Cardiac muscle cell (in vitro differentiated cells and primary cell): ENCODE results near the gene WDFY4. TPM values are rescaled to one million over a fixed set of nuclear protein-coding genes. Genes with fewer than 3 reads are reported as not detected.

Experiments
- DNase-seq, 2 donors: peaks; one replicate each; pipeline versions ENCODE4 v3.0.0 to v3.0.0-alpha.2; 2010 to 2017; ENCODE audit warnings: low read depth in 1 of 2, low spot score in 1 of 2
- H3K27ac ChIP-seq: fragments of 200-600 bp; sonication (generic); 2 replicates; pipeline ENCODE4 v1.5.1; 2016
- H3K27me3 ChIP-seq: fragments of 200-600 bp; sonication (generic); 2 replicates; pipeline ENCODE4 v1.6.0; 2016; ENCODE audit warnings: control low read depth
- H3K36me3 ChIP-seq: fragments of 200-600 bp; sonication (generic); 2 replicates; pipeline ENCODE4 v1.5.1; 2016; ENCODE audit warnings: control low read depth
- H3K4me1 ChIP-seq: fragments of 200-600 bp; sonication (generic); 2 replicates; pipeline ENCODE4 v1.8.1; 2017; ENCODE audit warnings: low read depth, mild to moderate bottlenecking, mixed run types
- H3K4me3 ChIP-seq: fragments of 200-600 bp; sonication (generic); 2 replicates; pipeline ENCODE4 v1.5.1; 2016; ENCODE audit warnings: mild to moderate bottlenecking
- H3K9me3 ChIP-seq: fragments of 200-600 bp; sonication (generic); 2 replicates; pipeline ENCODE4 v1.5.1; 2017; ENCODE audit warnings: low read depth, mild to moderate bottlenecking, control low read depth
- polyA plus RNA-seq: library from polyadenylated mRNA; unstranded; fragments of >200 nt; fragmentation: Nextera tagmentation; extraction: Ambion mirVana; gene quantifications from 2 replicates; pipeline ENCODE4 v1.2.1, GENCODE V29; 2016
- total RNA-seq: library from RNA; depleted of rRNA; stranded (reverse); fragments of >200 nt; gene quantifications from 2 replicates; pipeline ENCODE4 v1.2.3, GENCODE V29; 2016
- TF ChIP-seq, protein P1 (sequence below): IDR thresholded peaks from 2 replicates; pipeline ENCODE4 v1.5.1; 2012; ENCODE audit warnings: low read depth, mild to moderate bottlenecking, low read length

WDFY4 gene
- total and polyA plus RNA-seq, 2 experiments from 2014 or later: not detected

- no peaks in the 10 kb centered on the region for H3K9me3 ChIP-seq
- no peak overlapping the region for H3K4me3 ChIP-seq
- H3K36me3 ChIP-seq: no peaks in the 10 kb centered on the region
- TF ChIP-seq, protein P1, sequence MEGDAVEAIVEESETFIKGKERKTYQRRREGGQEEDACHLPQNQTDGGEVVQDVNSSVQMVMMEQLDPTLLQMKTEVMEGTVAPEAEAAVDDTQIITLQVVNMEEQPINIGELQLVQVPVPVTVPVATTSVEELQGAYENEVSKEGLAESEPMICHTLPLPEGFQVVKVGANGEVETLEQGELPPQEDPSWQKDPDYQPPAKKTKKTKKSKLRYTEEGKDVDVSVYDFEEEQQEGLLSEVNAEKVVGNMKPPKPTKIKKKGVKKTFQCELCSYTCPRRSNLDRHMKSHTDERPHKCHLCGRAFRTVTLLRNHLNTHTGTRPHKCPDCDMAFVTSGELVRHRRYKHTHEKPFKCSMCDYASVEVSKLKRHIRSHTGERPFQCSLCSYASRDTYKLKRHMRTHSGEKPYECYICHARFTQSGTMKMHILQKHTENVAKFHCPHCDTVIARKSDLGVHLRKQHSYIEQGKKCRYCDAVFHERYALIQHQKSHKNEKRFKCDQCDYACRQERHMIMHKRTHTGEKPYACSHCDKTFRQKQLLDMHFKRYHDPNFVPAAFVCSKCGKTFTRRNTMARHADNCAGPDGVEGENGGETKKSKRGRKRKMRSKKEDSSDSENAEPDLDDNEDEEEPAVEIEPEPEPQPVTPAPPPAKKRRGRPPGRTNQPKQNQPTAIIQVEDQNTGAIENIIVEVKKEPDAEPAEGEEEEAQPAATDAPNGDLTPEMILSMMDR: no peak
- no peak for DNase-seq
- H3K27ac ChIP-seq: no peak overlapping the region
- no peaks in the 10 kb centered on the region for H3K27me3 ChIP-seq
- no peaks in the 10 kb centered on the region for H3K4me1 ChIP-seq
Observed at GRCh38 chr10:48694371-48695030, 9.8 kb downstream of the WDFY4 start.

GRCh38 chr10:48695636-48696534, 11.2 kb downstream of the WDFY4 start:
- Histone ChIP-seq H3K36me3 (no peaks in the 10 kb centered on the region), H3K9me3 (no peaks in the 10 kb centered on the region), H3K27ac (no peak overlapping the region), H3K4me3 (no peak overlapping the region), H3K27me3 (no peaks in the 10 kb centered on the region), H3K4me1 (no peaks in the 10 kb centered on the region)
- TF ChIP-seq, protein P1: no peak
- DNase-seq: no peak

DNA sequence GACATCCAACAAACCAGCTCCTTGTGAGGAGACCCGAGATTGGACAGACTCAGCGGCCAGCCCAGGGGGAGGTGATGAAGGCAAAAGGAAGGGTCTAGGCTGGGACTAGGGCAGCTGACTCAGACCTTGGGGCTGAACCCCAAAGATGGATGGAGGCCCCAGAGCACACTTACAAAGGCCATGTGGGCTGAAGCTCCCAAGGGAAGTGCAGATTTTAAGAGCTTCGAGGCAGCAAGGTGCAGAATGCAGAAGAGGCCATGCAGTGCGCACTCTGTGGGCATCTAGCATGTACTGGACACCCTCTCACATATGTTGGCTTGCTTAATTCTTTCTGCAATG, 11.8 kb downstream of the WDFY4 start:
- DNase-seq: no peak
- Histone ChIP-seq H3K27ac (no peak overlapping the region), H3K9me3 (no peaks in the 10 kb centered on the region), H3K4me3 (no peak overlapping the region), H3K27me3 (no peaks in the 10 kb centered on the region), H3K4me1 (no peaks in the 10 kb centered on the region), H3K36me3 (no peaks in the 10 kb centered on the region)
- TF ChIP-seq, protein P1: no peak

GRCh38 chr10:48697091-48697490, 12.4 kb downstream of the WDFY4 start:
- Histone ChIP-seq H3K27ac (no peak overlapping the region), H3K9me3 (no peaks in the 10 kb centered on the region), H3K4me3 (no peak overlapping the region), H3K27me3 (no peaks in the 10 kb centered on the region), H3K36me3 (no peaks in the 10 kb centered on the region), H3K4me1 (no peaks in the 10 kb centered on the region)
- TF ChIP-seq, protein P1: no peak
- DNase-seq: no peak

- Histone ChIP-seq H3K36me3 (no peaks in the 10 kb centered on the region), H3K27ac (no peak overlapping the region), H3K27me3 (no peaks in the 10 kb centered on the region), H3K9me3 (no peaks in the 10 kb centered on the region), H3K4me3 (no peak overlapping the region), H3K4me1 (no peaks in the 10 kb centered on the region)
- no peak for DNase-seq
- TF ChIP-seq, protein P1: no peak
Observed at GRCh38 chr10:48697821-48698764, 13.4 kb downstream of the WDFY4 start.
